NB4 (cell line): ENCODE data around the gene TBC1D22A.

Source experiments
- MAX ChIP-seq: IDR thresholded peaks from 2 replicates; pipeline ENCODE4 v1.6.1; 2011; ENCODE audit warnings: low read depth, low read length
- MYC ChIP-seq: IDR thresholded peaks from 2 replicates; pipeline ENCODE4 v1.6.1; 2011; ENCODE audit warnings: low read depth, low read length
- POLR2A ChIP-seq: IDR thresholded peaks from 2 replicates; pipeline ENCODE4 v1.6.1; 2011; ENCODE audit warnings: mild to moderate bottlenecking; ENCODE audit not compliant: insufficient read length; ENCODE audit errors: extremely low read depth
- TF ChIP-seq, protein P1 (sequence below): IDR thresholded peaks from one replicate; pipeline ENCODE4 v1.5.1; 2012; ENCODE audit warnings: low read depth, low read length

DNA sequence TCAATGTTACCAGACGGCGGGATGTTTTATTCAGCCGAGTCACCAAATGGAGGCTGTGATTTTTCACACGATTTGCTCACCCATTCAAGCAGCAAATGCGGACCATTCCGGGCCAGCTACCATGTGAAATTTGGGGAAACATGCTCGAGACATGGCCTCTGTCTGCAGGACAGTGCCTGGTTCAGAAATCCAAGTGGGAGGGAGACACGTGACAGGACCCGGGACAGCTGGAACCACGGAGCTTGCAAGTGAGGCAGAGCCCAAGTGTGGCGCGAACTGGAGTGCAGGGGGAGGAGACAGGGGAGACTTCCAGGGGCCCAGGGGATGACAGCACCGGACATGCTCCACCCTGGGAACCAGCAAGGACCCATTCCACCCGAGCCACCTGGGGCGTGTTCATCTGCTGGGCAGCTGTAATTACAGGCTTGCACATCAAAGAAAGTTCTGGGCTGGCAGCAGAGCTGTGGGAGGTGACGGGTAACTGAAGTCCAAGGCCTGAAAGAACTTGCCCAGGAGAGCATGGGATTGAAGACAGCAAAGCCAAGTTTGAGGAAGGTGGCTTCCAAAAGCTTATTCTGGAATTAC is 40.9 kb upstream of the TBC1D22A start:
- TF ChIP-seq, protein P1, sequence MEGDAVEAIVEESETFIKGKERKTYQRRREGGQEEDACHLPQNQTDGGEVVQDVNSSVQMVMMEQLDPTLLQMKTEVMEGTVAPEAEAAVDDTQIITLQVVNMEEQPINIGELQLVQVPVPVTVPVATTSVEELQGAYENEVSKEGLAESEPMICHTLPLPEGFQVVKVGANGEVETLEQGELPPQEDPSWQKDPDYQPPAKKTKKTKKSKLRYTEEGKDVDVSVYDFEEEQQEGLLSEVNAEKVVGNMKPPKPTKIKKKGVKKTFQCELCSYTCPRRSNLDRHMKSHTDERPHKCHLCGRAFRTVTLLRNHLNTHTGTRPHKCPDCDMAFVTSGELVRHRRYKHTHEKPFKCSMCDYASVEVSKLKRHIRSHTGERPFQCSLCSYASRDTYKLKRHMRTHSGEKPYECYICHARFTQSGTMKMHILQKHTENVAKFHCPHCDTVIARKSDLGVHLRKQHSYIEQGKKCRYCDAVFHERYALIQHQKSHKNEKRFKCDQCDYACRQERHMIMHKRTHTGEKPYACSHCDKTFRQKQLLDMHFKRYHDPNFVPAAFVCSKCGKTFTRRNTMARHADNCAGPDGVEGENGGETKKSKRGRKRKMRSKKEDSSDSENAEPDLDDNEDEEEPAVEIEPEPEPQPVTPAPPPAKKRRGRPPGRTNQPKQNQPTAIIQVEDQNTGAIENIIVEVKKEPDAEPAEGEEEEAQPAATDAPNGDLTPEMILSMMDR, result no peak
- TF ChIP-seq POLR2A (no peak), MYC (no peak), MAX (no peak)
